Duodenal mucosa (tissue), 2 donors: ENCODE results near the gene HRG.

Experiments
- H3K27ac ChIP-seq: one replicate; pipeline ENCODE4 v1.7.0; 2013; ENCODE audit warnings: low read depth, low read length
- H3K27me3 ChIP-seq, 2 donors: one replicate each; pipeline ENCODE4 v1.7.0; 2013; ENCODE audit warnings: low read length in 2 of 2, control low read depth in 1 of 2; ENCODE audit not compliant: insufficient read depth in 2 of 2, control insufficient read depth in 1 of 2
- H3K36me3 ChIP-seq, 2 donors: one replicate each; pipeline ENCODE4 v1.7.0; 2013; ENCODE audit warnings: low read length in 2 of 2, control low read depth in 1 of 2; ENCODE audit not compliant: insufficient read depth in 2 of 2, control insufficient read depth in 1 of 2
- H3K4me1 ChIP-seq, 2 donors: one replicate each; pipeline ENCODE4 v1.7.0; 2013; ENCODE audit warnings: low read length in 2 of 2, control low read depth in 1 of 2; ENCODE audit not compliant: insufficient read depth in 2 of 2, control insufficient read depth in 1 of 2
- H3K4me3 ChIP-seq, 2 donors: one replicate each; pipeline ENCODE4 v1.7.0; 2013; ENCODE audit warnings: low read length in 2 of 2, low read depth in 1 of 2
- H3K9ac ChIP-seq, 2 donors: one replicate each; pipeline ENCODE4 v1.7.0; 2013; ENCODE audit warnings: low read length in 2 of 2, low read depth in 1 of 2
- H3K9me3 ChIP-seq, 2 donors: one replicate each; pipeline ENCODE4 v1.7.0; 2013; ENCODE audit warnings: low read length in 2 of 2, control low read depth in 1 of 2; ENCODE audit not compliant: control insufficient read depth in 1 of 2

The HRG gene

DNA sequence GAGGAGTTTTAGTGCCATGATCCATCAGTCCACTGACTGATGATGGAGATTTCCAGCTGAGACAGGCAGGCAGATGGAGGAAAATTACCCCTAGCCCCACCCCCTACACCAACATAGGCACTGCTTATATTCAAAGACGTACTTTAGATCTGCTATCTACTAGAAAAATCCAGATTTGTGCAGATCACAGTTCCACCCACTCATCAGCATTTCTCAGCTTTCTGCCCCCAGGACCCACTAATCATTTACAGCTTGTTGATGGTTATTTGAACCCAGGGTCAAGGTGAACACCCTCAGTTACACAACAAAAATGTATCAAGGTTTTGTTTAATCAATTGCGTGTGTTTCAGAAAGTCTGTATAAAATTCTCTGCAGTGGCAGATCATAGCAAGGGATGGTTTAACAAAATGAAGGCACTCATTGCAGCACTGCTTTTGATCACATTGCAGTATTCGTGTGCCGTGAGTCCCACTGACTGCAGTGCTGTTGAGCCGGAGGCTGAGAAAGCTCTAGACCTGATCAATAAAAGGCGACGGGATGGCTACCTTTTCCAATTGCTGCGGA lies at the start of gene HRG:
TSS of gene HRG (plus strand) at position 390 of the 564 bp plus-strand sequence. CDS start at position 408, 18 bp downstream.
- Histone ChIP-seq H3K27me3 (peaks cover 4 to 6% of the 10 kb centered on the region in 2 donors), H3K9me3 (no peaks in the 10 kb centered on the region), H3K4me1 (no peaks in the 10 kb centered on the region), H3K9ac (no peak within 1 kb of the TSS), H3K4me3 (no peak within 1 kb of the TSS), H3K27ac (no peak within 1 kb of the TSS), H3K36me3 (no peaks in the 10 kb centered on the region)

- H3K9ac ChIP-seq, result no peak overlapping the region
- no peaks in the 10 kb centered on the region for H3K9me3 ChIP-seq
- H3K27me3 ChIP-seq, result peaks cover 20 to 22% of the 10 kb centered on the region in 2 donors
- no peak overlapping the region for H3K4me3 ChIP-seq
- H3K27ac ChIP-seq, result no peak overlapping the region
- H3K4me1 ChIP-seq, result peaks cover 3 to 10% of the 10 kb centered on the region in 2 donors
- H3K36me3 ChIP-seq, result no peaks in the 10 kb centered on the region
These were observed 49.6 kb upstream of the HRG start for GRCh38 chr3:186616299-186616617.

DNA sequence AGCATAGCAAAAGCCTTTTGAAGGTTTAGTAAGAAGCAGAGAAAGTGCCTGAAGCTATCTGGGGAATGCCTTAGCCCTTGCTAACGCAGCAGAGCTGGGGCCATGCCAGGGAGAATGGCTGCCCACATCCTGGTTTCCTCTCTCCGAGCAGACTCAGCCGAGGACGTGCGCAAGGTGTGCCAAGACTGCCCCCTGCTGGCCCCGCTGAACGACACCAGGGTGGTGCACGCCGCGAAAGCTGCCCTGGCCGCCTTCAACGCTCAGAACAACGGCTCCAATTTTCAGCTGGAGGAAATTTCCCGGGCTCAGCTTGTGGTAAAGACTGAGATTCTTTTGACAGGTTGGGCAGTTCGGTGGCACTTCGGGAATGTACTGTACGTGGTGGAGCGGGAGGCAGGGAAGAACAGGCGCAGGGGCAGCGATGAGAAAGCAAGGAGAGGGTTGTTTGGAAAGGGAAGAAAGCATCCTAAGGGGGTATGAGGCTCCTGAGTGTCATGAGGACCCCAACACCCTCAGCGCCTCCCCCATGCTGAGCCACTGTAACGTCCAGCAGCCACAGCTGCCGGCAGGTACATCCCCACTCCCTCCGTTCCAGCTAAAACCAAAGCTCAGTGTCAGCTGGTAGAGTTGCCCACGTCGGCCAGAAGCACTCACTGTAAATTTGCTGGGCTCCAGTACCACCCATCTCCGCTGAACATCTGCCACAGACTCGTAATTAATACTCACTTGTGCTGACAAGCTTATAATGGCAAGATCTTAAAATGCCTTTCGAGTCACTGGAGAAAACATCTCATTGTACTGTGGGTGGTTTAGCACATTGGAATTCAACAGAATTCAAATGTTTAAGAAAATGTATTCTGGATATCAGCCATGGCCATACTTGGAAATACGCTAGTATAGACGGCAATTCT lies 48.5 kb upstream of the HRG start:
- Histone ChIP-seq H3K9ac (peak overlapping the region in 1 of 2 donors; percentile 25), H3K4me1 (peaks cover 3 to 10% of the 10 kb centered on the region in 2 donors), H3K36me3 (no peaks in the 10 kb centered on the region), H3K27me3 (peaks cover 18 to 22% of the 10 kb centered on the region in 2 donors), H3K27ac (no peak overlapping the region), H3K4me3 (peak overlapping the region; percentile 17 to 30), H3K9me3 (no peaks in the 10 kb centered on the region)

GRCh38 chr3:186618318-186618938 lies 47.4 kb upstream of the HRG start:
- H3K36me3 ChIP-seq, result no peaks in the 10 kb centered on the region
- H3K9me3 ChIP-seq, result no peaks in the 10 kb centered on the region
- peaks cover 3 to 10% of the 10 kb centered on the region in 2 donors for H3K4me1 ChIP-seq
- H3K4me3 ChIP-seq, result no peak overlapping the region
- H3K27ac ChIP-seq, result no peak overlapping the region
- no peak overlapping the region for H3K9ac ChIP-seq
- peaks cover 19 to 21% of the 10 kb centered on the region in 2 donors for H3K27me3 ChIP-seq

- H3K9me3 ChIP-seq, result no peaks in the 10 kb centered on the region
These were observed 46.0 kb upstream of the HRG start for GRCh38 chr3:186619787-186620212.

DNA sequence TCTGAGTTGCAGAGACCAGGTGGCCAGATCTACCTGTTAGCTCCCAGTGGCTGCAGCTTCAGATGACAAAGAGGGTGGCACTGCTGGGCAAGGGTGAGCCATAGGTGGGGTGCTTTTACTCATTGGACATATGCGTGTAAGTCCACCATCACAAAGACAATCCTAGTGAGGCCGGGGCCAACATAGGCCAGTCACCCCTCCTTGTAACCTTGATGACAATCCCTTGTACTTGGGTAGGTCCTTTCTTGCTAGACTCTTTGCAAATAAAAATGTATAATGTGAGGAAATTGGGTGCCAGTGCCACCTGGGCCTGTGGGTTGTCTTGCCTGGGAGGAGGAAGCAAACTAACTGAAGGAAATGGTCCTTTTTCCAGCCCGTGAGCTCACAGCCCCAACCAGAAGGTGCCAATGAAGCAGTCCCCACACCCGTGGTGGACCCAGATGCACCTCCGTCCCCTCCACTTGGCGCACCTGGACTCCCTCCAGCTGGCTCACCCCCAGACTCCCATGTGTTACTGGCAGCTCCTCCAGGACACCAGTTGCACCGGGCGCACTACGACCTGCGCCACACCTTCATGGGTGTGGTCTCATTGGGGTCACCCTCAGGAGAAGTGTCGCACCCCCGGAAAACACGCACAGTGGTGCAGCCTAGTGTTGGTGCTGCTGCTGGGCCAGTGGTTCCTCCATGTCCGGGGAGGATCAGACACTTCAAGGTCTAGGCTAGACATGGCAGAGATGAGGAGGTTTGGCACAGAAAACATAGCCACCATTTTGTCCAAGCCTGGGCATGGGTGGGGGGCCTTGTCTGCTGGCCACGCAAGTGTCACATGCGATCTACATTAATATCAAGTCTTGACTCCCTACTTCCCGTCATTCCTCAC lies 45.4 kb upstream of the HRG start:
- Histone ChIP-seq H3K27ac (no peak overlapping the region), H3K36me3 (no peaks in the 10 kb centered on the region), H3K27me3 (peaks cover 10 to 15% of the 10 kb centered on the region in 2 donors), H3K4me1 (peaks cover 3 to 10% of the 10 kb centered on the region in 2 donors), H3K4me3 (no peak overlapping the region), H3K9me3 (no peaks in the 10 kb centered on the region), H3K9ac (no peak overlapping the region)

More at GRCh38 chr3:186619787-186620212, 46.0 kb upstream of the HRG start:
- Histone ChIP-seq H3K4me1 (peaks cover 3 to 10% of the 10 kb centered on the region in 2 donors), H3K36me3 (no peaks in the 10 kb centered on the region), H3K27me3 (peaks cover 10 to 15% of the 10 kb centered on the region in 2 donors), H3K27ac (no peak overlapping the region), H3K9ac (no peak overlapping the region), H3K4me3 (no peak overlapping the region)

DNA sequence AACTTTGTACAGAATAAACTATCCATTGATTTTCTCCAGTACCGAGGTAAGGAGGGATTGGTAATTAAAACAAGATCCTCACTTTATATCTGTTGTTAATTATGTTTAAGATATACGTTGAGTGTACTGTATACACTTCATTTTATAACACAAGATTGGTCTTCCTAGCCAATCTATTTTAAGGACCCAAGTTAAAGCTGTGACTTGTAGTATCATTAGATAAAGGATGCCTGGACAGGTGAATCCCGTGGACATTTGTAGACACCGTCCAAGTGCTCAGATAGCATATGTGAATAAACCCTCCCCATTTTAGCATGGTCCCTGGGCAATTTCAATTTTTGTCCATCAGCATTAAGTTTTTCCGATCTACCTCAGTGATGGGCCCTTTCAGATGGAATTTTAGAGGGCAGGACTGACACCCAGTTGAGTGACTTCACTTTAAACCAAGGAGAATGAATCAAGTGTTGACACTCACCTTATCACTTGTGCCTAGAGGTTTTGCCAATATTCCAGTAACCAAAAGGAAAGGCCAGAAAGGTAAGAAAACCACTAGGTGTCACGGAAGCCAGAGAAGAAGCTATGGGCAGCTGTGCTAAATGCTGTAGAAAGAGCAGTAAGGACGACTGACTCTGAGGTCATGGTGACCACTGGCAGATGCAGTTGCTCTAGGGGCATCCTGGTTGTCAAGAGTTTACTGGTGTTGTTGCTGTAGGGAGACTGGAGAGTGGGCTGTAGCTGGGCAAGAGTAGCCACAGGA lies 43.7 kb upstream of the HRG start:
- Histone ChIP-seq H3K27me3 (peaks cover 15 to 17% of the 10 kb centered on the region in 2 donors), H3K27ac (no peak overlapping the region)

DNA sequence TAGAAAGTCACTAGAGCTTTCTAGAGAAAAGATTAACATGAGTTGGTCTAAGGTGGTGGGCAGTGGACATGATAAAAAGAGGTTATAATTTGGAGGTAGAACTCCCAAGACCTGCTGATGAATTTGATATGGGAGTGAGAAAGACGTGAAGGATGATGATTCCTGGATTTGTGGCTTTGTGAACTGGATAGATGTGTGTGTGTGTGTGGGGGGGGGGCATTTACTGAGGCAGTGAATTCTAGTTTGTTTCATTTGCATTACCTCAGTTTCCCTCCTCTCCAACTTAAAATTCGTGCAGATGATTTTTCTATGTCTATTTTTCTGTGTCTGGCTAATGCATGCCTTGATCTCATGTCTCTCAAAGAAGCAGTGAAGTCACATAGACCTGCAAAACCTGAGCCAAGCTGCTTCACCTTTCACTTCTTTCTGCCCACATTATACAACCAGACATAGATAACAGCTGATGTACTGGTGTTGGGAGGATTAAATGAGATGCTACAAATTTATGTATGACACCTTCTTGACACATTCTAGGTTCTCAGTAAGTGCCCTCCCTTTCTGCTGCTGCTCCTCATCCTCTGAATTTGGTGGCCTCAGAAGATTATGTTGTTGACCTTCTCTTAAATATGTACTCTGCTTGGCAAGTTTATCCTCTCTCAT lies 43.0 kb upstream of the HRG start:
- H3K9ac ChIP-seq, result no peak overlapping the region
- no peak overlapping the region for H3K4me3 ChIP-seq
- H3K27me3 ChIP-seq, result peaks cover 9 to 11% of the 10 kb centered on the region in 2 donors
- H3K27ac ChIP-seq, result no peak overlapping the region
- H3K9me3 ChIP-seq, result no peaks in the 10 kb centered on the region
- no peaks in the 10 kb centered on the region for H3K36me3 ChIP-seq
- no peaks in the 10 kb centered on the region for H3K4me1 ChIP-seq

More for the DNA sequence above, 43.7 kb upstream of the HRG start:
- Histone ChIP-seq H3K9ac (no peak overlapping the region), H3K4me3 (no peak overlapping the region), H3K9me3 (no peaks in the 10 kb centered on the region), H3K36me3 (no peaks in the 10 kb centered on the region), H3K4me1 (peaks cover 3 to 5% of the 10 kb centered on the region in 2 donors)

DNA sequence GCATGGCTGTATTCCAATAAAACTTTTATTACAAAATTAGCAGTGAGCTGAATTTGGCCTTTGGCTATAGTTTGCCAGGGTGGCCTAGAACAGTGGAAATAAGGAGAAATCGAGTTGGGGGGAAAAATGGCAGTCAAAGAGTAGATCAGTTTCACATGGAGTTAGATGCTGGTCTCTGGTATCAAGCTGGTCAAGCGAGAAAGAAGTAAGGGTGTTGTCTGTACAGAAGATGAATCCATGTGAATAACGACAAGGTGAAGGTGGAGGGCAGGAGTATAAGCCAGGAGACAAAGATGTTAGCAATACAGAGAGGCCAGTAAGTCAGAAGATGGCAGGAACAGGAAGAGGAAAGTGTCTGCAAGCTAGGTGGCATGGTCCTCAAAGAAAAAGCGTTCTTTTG lies 41.2 kb upstream of the HRG start:
- no peak overlapping the region for H3K4me3 ChIP-seq
- no peak overlapping the region for H3K9ac ChIP-seq
- peaks cover 3 to 7% of the 10 kb centered on the region in 2 donors for H3K27me3 ChIP-seq
- no peaks in the 10 kb centered on the region for H3K36me3 ChIP-seq
- H3K9me3 ChIP-seq, result no peaks in the 10 kb centered on the region
- no peak overlapping the region for H3K27ac ChIP-seq
- no peaks in the 10 kb centered on the region for H3K4me1 ChIP-seq
